GM23338 (cell line): Measurements from ENCODE around the gene CGREF1. TPM values are rescaled to one million over a fixed set of nuclear protein-coding genes. Genes with fewer than 3 reads are reported as not detected.

Experiments used
- ATAC-seq: fragments of 200-7000 bp; cut with Tn5 transposase; 3 replicates; pipeline ENCODE4 v1.9.1; 2020
- DNase-seq: peaks from one replicate; pipeline ENCODE4 v3.0.0-alpha.2; 2015; ENCODE audit warnings: low spot score
- H2AFZ ChIP-seq: fragments of 200-600 bp; sonication (generic); 2 replicates; pipeline ENCODE4 v1.8.0; 2016; ENCODE audit warnings: antibody characterized with exemption, mild to moderate bottlenecking, moderate library complexity
- H3F3A ChIP-seq: fragments of 200-600 bp; sonication (generic); replicated peaks from 2 replicates; pipeline ENCODE4 v1.8.0; 2017; ENCODE audit warnings: antibody characterized with exemption, mixed run types, low read depth
- H3K27ac ChIP-seq: fragments of 200-600 bp; sonication (generic); 2 replicates; pipeline ENCODE4 v1.6.1; 2016; ENCODE audit warnings: low read depth
- H3K27me3 ChIP-seq: fragments of 200-600 bp; sonication (generic); 2 replicates; pipeline ENCODE4 v1.8.0; 2016; ENCODE audit warnings: mild to moderate bottlenecking, mixed run types, moderate library complexity; ENCODE audit not compliant: insufficient read depth
- H3K36me3 ChIP-seq: fragments of 200-600 bp; sonication (generic); 2 replicates; pipeline ENCODE4 v1.8.0; 2016; ENCODE audit warnings: mild to moderate bottlenecking; ENCODE audit not compliant: insufficient read depth
- H3K4me1 ChIP-seq: fragments of 200-600 bp; sonication (generic); 2 replicates; pipeline ENCODE4 v1.8.0; 2016; ENCODE audit warnings: mild to moderate bottlenecking, moderate library complexity; ENCODE audit not compliant: insufficient read depth
- H3K4me2 ChIP-seq: fragments of 200-600 bp; sonication (generic); 2 replicates; pipeline ENCODE4 v1.7.1; 2017; ENCODE audit warnings: mixed run types
- H3K4me3 ChIP-seq: fragments of 200-600 bp; sonication (generic); 2 replicates; pipeline ENCODE4 v1.6.1; 2016; ENCODE audit warnings: mixed run types
- H3K79me2 ChIP-seq: fragments of 200-600 bp; sonication (generic); replicated peaks from 2 replicates; pipeline ENCODE4 v1.8.0; 2017; ENCODE audit warnings: mild to moderate bottlenecking; ENCODE audit not compliant: insufficient read depth
- H3K9me2 ChIP-seq: fragments of 200-600 bp; sonication (generic); 2 replicates; pipeline ENCODE4 v1.8.0; 2017; ENCODE audit not compliant: insufficient read depth
- H4K20me1 ChIP-seq: fragments of 200-600 bp; sonication (generic); replicated peaks from 2 replicates; pipeline ENCODE4 v1.8.0; 2017; ENCODE audit warnings: mild to moderate bottlenecking; ENCODE audit not compliant: insufficient read depth
- H3K27ac Mint-ChIP-seq: 2 replicates; pipeline ENCODE4 v1.8.0; 2020; ENCODE audit warnings: inconsistent platforms, mild to moderate bottlenecking, moderate library complexity, mixed read lengths
- H3K27me3 Mint-ChIP-seq: 3 replicates; pipeline ENCODE4 v1.8.0; 2022; ENCODE audit warnings: low read depth, mild to moderate bottlenecking, moderate library complexity, mixed read lengths, inconsistent platforms; ENCODE audit not compliant: insufficient read depth, poor library complexity
- H3K36me3 Mint-ChIP-seq: 3 replicates; pipeline ENCODE4 v1.8.0; 2021; ENCODE audit warnings: low read depth, mild to moderate bottlenecking, inconsistent platforms, moderate library complexity, mixed read lengths
- H3K4me1 Mint-ChIP-seq: 3 replicates; pipeline ENCODE4 v1.8.0; 2020; ENCODE audit warnings: mild to moderate bottlenecking, inconsistent platforms, mixed read lengths
- H3K4me3 Mint-ChIP-seq: 3 replicates; pipeline ENCODE4 v1.8.0; 2021; ENCODE audit warnings: moderate library complexity, mild to moderate bottlenecking, inconsistent platforms, mixed read lengths
- H3K9me3 Mint-ChIP-seq: 3 replicates; pipeline ENCODE4 v1.8.0; 2020; ENCODE audit warnings: moderate library complexity, mild to moderate bottlenecking, inconsistent platforms, mixed read lengths
- CREB1 ChIP-seq: fragments of 250-450 bp; sonication (Bioruptor Pico); IDR thresholded peaks from 2 replicates; pipeline ENCODE4 v1.5.0; 2020; ENCODE audit warnings: low read depth, mild to moderate bottlenecking, moderate library complexity
- ETS1 ChIP-seq: IDR thresholded peaks from 2 replicates; pipeline ENCODE4 v1.6.1; 2016; ENCODE audit warnings: antibody characterized with exemption
- EZH2 ChIP-seq: fragments of 200-600 bp; sonication (generic); IDR thresholded peaks from one replicate; pipeline ENCODE4 v1.8.0; 2017; ENCODE audit warnings: antibody characterized with exemption, mild to moderate bottlenecking, low read depth; ENCODE audit not compliant: unreplicated experiment
- EZH2phosphoT487 ChIP-seq: fragments of 200-600 bp; sonication (generic); IDR thresholded peaks from one replicate; pipeline ENCODE4 v1.8.1; 2018; ENCODE audit warnings: antibody characterized with exemption; ENCODE audit not compliant: unreplicated experiment
- JUNB ChIP-seq: IDR thresholded peaks from one replicate; pipeline ENCODE4 v1.6.1; 2016; ENCODE audit warnings: antibody characterized with exemption; ENCODE audit not compliant: unreplicated experiment
- NANOG ChIP-seq: IDR thresholded peaks from 2 replicates; pipeline ENCODE4 v1.6.1; 2016; ENCODE audit warnings: antibody characterized with exemption, borderline replicate concordance
- POLR2AphosphoS5 ChIP-seq: IDR thresholded peaks from 2 replicates; pipeline ENCODE4 v1.6.1; 2016; ENCODE audit warnings: antibody characterized with exemption, low read depth
- ZNF331 ChIP-seq: fragments of 250-450 bp; sonication (Bioruptor Pico); IDR thresholded peaks from 2 replicates; pipeline ENCODE4 v1.5.0; 2020; ENCODE audit warnings: low read depth, mild to moderate bottlenecking, moderate library complexity
- polyA plus RNA-seq: library from polyadenylated mRNA; unstranded; fragments of >200 nt; fragmentation: Nextera tagmentation; extraction: Ambion mirVana; gene quantifications from 2 replicates; pipeline ENCODE4 v1.2.1, GENCODE V29; 2016
- total RNA-seq: library from RNA; depleted of rRNA; stranded (reverse); fragments of >200 nt; shearing (Covaris generic); gene quantifications from 2 replicates; pipeline ENCODE4 v1.2.3, GENCODE V29; 2014
- TF ChIP-seq, protein P1 (sequence below), 2 experiments: fragments of 200-600 bp in 1 of 2; sonication (generic) in 1 of 2; conservative IDR thresholded peaks; 2 replicates each; pipeline versions ENCODE4 v1.5.1 to v1.6.1; 2016 to 2017; ENCODE audit warnings: antibody characterized with exemption in 2 of 2, low read depth in 2 of 2, mild to moderate bottlenecking in 2 of 2, moderate library complexity in 1 of 2
- TF ChIP-seq, protein P2 (sequence below): IDR thresholded peaks from one replicate; pipeline ENCODE4 v1.6.1; 2018; ENCODE audit warnings: antibody characterized with exemption; ENCODE audit not compliant: unreplicated experiment

CGREF1 gene
- total and polyA plus RNA-seq, 2 experiments from 2014 or later, result 4.1 to 4.5 TPM

DNA sequence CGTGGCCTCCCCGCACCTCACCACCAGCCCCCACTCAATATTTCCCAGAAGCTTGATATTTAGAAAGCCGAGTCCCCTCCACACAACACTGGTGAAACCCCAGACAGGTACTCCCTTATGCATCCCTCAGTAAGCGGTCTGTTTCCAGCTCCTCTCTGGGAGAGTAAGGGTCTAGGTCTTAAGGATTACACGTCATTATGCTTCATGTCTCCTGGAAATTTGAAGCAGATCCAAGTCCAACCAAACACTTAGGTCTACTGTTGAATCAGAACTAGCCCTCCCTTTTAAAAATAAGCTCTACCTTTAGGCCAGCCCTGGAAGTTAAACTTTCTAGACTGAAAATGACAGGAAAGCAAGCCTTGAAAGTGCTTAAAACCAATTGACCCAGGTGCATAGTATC is 46.0 kb downstream of the CGREF1 start:
- H3F3A ChIP-seq, result peaks cover 7% of the 10 kb centered on the region; the same call in 1 of the 2 replicates
- H3K36me3 Mint-ChIP-seq, result peaks cover 27% of the 10 kb centered on the region
- H3K27me3 ChIP-seq, result no peaks in the 10 kb centered on the region
- peak overlapping the region; percentile 95 for H3K27ac ChIP-seq
- no peaks in the 10 kb centered on the region for H3K9me2 ChIP-seq
- TF ChIP-seq ETS1 (no peak), ZNF331 (CRISPR knock-in tag) (no peak), CREB1 (CRISPR knock-in tag) (no peak), POLR2AphosphoS5 (no peak), EZH2 (no peak), NANOG (no peak), JUNB (no peak), EZH2phosphoT487 (no peak)
- TF ChIP-seq, protein P1, sequence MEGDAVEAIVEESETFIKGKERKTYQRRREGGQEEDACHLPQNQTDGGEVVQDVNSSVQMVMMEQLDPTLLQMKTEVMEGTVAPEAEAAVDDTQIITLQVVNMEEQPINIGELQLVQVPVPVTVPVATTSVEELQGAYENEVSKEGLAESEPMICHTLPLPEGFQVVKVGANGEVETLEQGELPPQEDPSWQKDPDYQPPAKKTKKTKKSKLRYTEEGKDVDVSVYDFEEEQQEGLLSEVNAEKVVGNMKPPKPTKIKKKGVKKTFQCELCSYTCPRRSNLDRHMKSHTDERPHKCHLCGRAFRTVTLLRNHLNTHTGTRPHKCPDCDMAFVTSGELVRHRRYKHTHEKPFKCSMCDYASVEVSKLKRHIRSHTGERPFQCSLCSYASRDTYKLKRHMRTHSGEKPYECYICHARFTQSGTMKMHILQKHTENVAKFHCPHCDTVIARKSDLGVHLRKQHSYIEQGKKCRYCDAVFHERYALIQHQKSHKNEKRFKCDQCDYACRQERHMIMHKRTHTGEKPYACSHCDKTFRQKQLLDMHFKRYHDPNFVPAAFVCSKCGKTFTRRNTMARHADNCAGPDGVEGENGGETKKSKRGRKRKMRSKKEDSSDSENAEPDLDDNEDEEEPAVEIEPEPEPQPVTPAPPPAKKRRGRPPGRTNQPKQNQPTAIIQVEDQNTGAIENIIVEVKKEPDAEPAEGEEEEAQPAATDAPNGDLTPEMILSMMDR (conservative IDR thresholded peaks at IDR 0.05; ENCODE audit: low read depth in 2 of 2), result no peak
- TF ChIP-seq, protein P2, sequence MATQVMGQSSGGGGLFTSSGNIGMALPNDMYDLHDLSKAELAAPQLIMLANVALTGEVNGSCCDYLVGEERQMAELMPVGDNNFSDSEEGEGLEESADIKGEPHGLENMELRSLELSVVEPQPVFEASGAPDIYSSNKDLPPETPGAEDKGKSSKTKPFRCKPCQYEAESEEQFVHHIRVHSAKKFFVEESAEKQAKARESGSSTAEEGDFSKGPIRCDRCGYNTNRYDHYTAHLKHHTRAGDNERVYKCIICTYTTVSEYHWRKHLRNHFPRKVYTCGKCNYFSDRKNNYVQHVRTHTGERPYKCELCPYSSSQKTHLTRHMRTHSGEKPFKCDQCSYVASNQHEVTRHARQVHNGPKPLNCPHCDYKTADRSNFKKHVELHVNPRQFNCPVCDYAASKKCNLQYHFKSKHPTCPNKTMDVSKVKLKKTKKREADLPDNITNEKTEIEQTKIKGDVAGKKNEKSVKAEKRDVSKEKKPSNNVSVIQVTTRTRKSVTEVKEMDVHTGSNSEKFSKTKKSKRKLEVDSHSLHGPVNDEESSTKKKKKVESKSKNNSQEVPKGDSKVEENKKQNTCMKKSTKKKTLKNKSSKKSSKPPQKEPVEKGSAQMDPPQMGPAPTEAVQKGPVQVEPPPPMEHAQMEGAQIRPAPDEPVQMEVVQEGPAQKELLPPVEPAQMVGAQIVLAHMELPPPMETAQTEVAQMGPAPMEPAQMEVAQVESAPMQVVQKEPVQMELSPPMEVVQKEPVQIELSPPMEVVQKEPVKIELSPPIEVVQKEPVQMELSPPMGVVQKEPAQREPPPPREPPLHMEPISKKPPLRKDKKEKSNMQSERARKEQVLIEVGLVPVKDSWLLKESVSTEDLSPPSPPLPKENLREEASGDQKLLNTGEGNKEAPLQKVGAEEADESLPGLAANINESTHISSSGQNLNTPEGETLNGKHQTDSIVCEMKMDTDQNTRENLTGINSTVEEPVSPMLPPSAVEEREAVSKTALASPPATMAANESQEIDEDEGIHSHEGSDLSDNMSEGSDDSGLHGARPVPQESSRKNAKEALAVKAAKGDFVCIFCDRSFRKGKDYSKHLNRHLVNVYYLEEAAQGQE, result no peak
- no peaks in the 10 kb centered on the region; the same call in 1 of the 2 replicates for H3K36me3 ChIP-seq
- DNase-seq, result no peak
- peak overlapping the region; percentile 96 for H3K4me3 Mint-ChIP-seq
- H3K27me3 Mint-ChIP-seq, result peaks cover 23% of the 10 kb centered on the region
- H3K79me2 ChIP-seq, result peaks cover 19% of the 10 kb centered on the region
- peak overlapping the region; percentile 100 for H3K4me3 ChIP-seq
- peak overlapping the region; percentile 88; the same call in 1 of the 2 replicates for H3K27ac Mint-ChIP-seq
- H4K20me1 ChIP-seq, result peaks cover 7% of the 10 kb centered on the region
- H3K4me1 Mint-ChIP-seq, result peaks cover 16% of the 10 kb centered on the region
- peaks cover 19% of the 10 kb centered on the region for H3K4me1 ChIP-seq
- ATAC-seq, result no peak
- peak overlapping the region; percentile 99 for H3K4me2 ChIP-seq
- H2AFZ ChIP-seq, result peak overlapping the region; percentile 92
- H3K9me3 Mint-ChIP-seq, result no peaks in the 10 kb centered on the region; the same call in 2 of the 3 replicates
